Measurements from ENCODE around the gene STAT3.

GRCh38 chr17:42392692-42393415 lies 4.6 kb upstream of the STAT3 start:
- TF ChIP-seq, protein P1, sequence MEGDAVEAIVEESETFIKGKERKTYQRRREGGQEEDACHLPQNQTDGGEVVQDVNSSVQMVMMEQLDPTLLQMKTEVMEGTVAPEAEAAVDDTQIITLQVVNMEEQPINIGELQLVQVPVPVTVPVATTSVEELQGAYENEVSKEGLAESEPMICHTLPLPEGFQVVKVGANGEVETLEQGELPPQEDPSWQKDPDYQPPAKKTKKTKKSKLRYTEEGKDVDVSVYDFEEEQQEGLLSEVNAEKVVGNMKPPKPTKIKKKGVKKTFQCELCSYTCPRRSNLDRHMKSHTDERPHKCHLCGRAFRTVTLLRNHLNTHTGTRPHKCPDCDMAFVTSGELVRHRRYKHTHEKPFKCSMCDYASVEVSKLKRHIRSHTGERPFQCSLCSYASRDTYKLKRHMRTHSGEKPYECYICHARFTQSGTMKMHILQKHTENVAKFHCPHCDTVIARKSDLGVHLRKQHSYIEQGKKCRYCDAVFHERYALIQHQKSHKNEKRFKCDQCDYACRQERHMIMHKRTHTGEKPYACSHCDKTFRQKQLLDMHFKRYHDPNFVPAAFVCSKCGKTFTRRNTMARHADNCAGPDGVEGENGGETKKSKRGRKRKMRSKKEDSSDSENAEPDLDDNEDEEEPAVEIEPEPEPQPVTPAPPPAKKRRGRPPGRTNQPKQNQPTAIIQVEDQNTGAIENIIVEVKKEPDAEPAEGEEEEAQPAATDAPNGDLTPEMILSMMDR (IDR thresholded peaks at IDR 0.05) = no peak
- no peak for TF ChIP-seq POLR2A (IDR thresholded peaks at IDR 0.05)

Data from sigmoid colon (tissue), 3 donors.